ENCODE data around the gene PAPPA2.

GRCh38 chr1:176863613-176864012, 400.6 kb downstream of the PAPPA2 start:
- TF ChIP-seq CTCF (IDR thresholded peaks at IDR 0.05) (no peak), POLR2A (IDR thresholded peaks at IDR 0.05) (no peak)
